ENCODE measurements around the gene HSD17B13.
"Not testable (repeated sequence)": the region's sequence is repeated elsewhere in the genome, so short reads cannot be mapped to it uniquely, and the experiment has no call there.

The HSD17B13 gene

DNA sequence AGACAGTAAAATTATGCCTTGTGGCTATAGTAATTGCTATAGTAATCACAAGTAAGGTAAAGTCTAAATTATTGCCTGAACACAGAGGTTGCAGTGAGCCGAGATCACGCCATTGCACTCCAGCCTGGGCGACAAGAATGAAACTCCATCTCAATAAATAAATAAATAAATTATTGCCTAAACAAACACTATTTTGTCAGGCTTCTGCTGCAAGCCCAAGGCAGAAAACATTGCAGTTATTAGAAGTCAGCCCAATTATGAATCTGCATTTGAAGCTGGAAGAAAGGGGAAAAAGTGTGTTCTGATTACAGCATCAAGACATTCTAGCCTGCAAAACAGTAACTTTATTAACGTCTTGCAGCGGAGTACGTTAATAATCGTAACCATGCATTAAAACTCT is 17.1 kb downstream of the HSD17B13 start:
- intact Hi-C loops (cut with DNase I; ENCODE audit: low total_unique reads) = no loop called here
- peaks cover 0 to 23% (median 4%) of the 10 kb centered on the region in 4 donors for H3K4me1 ChIP-seq
- no peak for DNase-seq
- H3K4me3 ChIP-seq = no peak overlapping the region
- no peak overlapping the region for H3K27ac ChIP-seq
- TF ChIP-seq, protein P1, sequence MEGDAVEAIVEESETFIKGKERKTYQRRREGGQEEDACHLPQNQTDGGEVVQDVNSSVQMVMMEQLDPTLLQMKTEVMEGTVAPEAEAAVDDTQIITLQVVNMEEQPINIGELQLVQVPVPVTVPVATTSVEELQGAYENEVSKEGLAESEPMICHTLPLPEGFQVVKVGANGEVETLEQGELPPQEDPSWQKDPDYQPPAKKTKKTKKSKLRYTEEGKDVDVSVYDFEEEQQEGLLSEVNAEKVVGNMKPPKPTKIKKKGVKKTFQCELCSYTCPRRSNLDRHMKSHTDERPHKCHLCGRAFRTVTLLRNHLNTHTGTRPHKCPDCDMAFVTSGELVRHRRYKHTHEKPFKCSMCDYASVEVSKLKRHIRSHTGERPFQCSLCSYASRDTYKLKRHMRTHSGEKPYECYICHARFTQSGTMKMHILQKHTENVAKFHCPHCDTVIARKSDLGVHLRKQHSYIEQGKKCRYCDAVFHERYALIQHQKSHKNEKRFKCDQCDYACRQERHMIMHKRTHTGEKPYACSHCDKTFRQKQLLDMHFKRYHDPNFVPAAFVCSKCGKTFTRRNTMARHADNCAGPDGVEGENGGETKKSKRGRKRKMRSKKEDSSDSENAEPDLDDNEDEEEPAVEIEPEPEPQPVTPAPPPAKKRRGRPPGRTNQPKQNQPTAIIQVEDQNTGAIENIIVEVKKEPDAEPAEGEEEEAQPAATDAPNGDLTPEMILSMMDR (IDR thresholded peaks at IDR 0.05) = no peak
- no peaks in the 10 kb centered on the region for H3K27me3 ChIP-seq
- H3K36me3 ChIP-seq = no peaks in the 10 kb centered on the region
- no peaks in the 10 kb centered on the region for H3K9me3 ChIP-seq

DNA sequence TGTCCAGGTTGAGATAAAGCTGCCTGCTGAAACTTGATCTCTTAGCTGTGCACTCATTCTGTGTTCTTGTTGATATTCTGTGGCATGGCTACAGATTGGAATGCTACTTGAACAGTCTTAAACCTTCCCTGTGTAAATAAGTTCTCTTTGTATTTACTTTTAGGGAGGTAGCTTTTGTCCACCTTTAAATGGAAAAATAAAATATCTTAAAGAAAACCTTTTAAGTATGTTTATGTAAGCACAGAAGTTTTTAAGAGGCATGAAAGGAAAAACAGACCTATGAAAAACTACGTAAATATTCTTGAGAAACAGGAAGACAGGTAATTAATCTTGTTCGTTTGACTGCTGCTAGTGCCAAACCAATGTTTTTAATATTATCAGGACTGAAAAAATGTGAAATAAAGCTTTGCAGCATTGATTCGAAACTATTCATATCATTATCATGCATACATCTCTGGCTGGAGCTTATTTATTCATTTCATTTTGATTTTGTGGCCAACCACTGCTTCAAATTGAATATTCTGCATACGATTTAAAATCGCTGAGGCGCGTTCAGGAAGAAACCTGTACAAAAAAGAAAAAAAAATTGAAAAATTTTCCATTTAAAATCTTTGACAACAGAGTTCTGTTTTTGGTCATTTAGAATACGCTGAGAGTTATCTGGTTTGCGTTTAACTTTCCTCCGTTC is 17.8 kb downstream of the HSD17B13 start:
- Histone ChIP-seq H3K9me3 (no peaks in the 10 kb centered on the region), H3K4me1 (peaks cover 0 to 22% (median 4%) of the 10 kb centered on the region in 4 donors), H3K4me3 (no peak overlapping the region), H3K27ac (no peak overlapping the region), H3K27me3 (no peaks in the 10 kb centered on the region), H3K36me3 (no peaks in the 10 kb centered on the region)
- intact Hi-C loops (cut with DNase I; ENCODE audit: low total_unique reads) = no loop called here
- TF ChIP-seq, protein P1 (IDR thresholded peaks at IDR 0.05) = no peak
- DNase-seq = no peak

DNA sequence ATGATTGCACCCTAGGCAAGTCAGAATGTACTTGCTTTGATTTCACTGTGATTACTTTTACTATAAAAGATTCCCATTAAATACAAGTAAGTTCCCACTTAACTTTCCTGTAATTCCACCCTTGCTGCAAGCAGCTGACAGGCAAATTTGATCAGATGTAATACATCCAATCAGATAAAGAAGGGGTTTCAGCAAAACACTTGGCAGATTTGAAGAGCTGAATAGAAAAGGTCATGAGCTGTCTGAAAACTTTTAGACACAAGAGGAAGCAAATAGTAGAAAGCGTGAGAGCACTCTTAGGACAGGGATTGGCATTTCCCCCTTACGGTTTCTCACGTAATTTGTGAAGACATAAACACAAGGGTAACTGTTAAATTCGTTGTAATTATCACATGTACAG is 22.8 kb downstream of the HSD17B13 start:
- no peak overlapping the region for H3K27ac ChIP-seq
- no peaks in the 10 kb centered on the region for H3K27me3 ChIP-seq
- intact Hi-C loops (cut with DNase I; ENCODE audit: low total_unique reads) = no loop called here
- no peaks in the 10 kb centered on the region for H3K36me3 ChIP-seq
- TF ChIP-seq, protein P1 (IDR thresholded peaks at IDR 0.05) = no peak
- no peak for DNase-seq
- no peak overlapping the region for H3K4me3 ChIP-seq
- H3K9me3 ChIP-seq = no peaks in the 10 kb centered on the region
- peaks cover 0 to 3% (median 2%) of the 10 kb centered on the region in 4 donors for H3K4me1 ChIP-seq

DNA sequence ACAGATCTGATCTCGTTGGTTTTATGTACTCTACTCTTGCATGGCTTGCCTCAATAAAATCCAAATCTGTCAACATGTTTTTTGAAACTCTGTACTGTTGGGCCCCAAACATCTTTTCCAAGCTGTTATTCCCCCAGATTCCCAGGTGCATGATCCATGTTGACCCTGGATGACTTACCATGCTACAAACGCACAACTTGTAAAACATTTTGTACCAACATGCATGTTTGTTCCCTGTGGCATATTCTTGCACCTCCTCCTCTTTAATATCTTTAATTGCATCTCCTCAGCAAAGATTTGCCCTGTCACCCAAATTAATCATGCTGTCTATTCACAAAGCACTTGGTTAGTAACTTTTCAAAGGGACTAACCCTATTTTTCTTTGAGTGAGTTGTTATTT is 24.3 kb downstream of the HSD17B13 start:
- intact Hi-C loops (cut with DNase I; ENCODE audit: low total_unique reads) = no loop called here
- TF ChIP-seq, protein P1 (IDR thresholded peaks at IDR 0.05) = no peak
- no peaks in the 10 kb centered on the region for H3K4me1 ChIP-seq
- no peaks in the 10 kb centered on the region for H3K36me3 ChIP-seq
- H3K9me3 ChIP-seq = peaks cover 0 to 5% (median 0%) of the 10 kb centered on the region in 3 donors
- H3K27me3 ChIP-seq = no peaks in the 10 kb centered on the region
- H3K27ac ChIP-seq = no peak overlapping the region
- no peak overlapping the region for H3K4me3 ChIP-seq
- no peak for DNase-seq

DNA sequence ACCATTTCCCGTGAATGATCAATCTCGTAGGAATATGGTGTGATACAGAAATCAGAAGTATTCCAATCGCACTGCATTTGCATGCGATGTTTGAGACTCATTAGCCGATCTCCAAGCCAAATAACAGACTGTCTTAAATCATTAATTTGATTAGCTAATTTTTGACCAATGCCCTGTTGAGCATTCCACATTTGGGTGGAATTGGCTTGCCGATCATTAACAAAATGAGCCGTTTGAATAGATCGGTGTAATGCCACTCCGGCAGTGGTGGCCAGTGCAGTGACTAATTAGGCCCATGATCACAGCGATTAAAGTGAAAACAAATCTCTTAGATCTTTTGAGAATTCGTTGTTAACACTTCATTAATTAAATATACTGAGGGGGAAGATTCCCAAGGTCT is 27.8 kb downstream of the HSD17B13 start:
- H3K4me3 ChIP-seq; H3K27me3 ChIP-seq; H3K36me3 ChIP-seq; intact Hi-C loops (cut with DNase I; ENCODE audit: low total_unique reads); H3K27ac ChIP-seq; H3K4me1 ChIP-seq; DNase-seq: not testable (repeated sequence)
- H3K9me3 ChIP-seq = peaks cover 0 to 10% (median 0%) of the 10 kb centered on the region in 3 donors

DNA sequence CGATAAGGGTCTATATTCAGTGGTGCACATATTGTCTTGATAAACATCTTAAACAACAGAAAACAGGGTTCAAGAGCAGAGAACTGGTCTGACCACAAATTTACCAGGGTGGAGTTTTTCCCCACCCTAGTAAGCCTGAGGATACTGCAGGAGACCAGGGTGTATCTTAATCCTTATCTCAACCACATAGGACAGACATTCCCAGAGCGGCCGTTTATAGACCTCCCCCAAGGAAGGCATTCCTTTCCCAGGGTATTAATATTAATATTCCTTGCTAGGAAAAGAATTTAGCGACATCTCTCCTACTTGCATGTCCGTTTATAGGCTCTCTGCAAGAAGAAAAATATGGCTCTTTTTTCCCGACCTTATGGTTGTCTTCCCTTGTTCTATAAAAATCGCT is 28.8 kb downstream of the HSD17B13 start:
- H3K4me3 ChIP-seq; H3K4me1 ChIP-seq; H3K36me3 ChIP-seq; DNase-seq; intact Hi-C loops (cut with DNase I; ENCODE audit: low total_unique reads); H3K27me3 ChIP-seq; H3K27ac ChIP-seq: not testable (repeated sequence)
- H3K9me3 ChIP-seq = peaks cover 0 to 10% (median 0%) of the 10 kb centered on the region in 3 donors

DNA sequence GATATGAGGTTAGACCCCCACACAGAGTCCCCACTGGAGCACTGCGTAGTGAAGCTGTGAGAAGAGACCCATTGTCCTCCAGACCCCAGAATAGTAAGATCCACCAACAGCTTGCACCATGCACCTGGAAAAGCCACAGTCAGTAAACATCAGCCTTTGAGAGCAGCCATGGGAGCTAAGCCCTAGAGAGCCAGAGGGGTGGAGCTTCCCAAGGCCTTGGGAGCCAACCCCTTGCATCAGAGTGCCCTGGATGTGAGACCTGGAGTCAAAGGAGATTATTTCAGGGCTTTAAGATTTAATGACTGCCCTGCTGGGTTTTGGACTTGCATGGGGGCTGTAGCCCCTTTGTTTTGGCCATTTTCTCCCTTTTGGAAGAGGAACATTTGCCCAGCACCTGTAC is 35.7 kb downstream of the HSD17B13 start:
- TF ChIP-seq, protein P1 (IDR thresholded peaks at IDR 0.05) = no peak
- intact Hi-C loops (cut with DNase I; ENCODE audit: low total_unique reads) = no loop called here
- Histone ChIP-seq H3K36me3 (no peaks in the 10 kb centered on the region), H3K27me3 (no peaks in the 10 kb centered on the region), H3K9me3 (peaks cover 0 to 21% (median 8%) of the 10 kb centered on the region in 3 donors), H3K4me3 (no peak overlapping the region), H3K27ac (no peak overlapping the region), H3K4me1 (no peaks in the 10 kb centered on the region)
- no peak for DNase-seq

DNA sequence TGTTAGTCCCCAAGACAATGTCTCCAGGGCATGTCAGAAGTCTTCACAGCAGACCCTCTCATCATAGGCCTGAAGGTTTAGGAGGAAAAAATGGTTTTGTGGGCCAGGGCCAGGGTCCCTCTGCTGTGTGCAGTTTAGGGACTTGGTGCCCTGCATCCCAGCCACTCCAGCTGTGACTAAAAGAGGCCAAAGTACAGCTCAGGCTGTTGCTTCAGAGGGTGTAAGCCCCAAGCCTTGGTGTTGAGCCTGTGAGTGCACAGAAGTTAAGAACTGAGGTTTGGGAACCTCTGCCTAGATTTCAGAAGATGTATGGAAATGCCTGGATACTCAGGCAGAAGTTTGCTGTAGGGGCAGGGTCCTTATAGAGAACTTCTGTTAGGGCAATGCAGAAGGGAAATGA is 38.4 kb downstream of the HSD17B13 start:
- DNase-seq; H3K4me1 ChIP-seq; intact Hi-C loops (cut with DNase I; ENCODE audit: low total_unique reads); H3K4me3 ChIP-seq; H3K27me3 ChIP-seq; H3K36me3 ChIP-seq; H3K27ac ChIP-seq: not testable (repeated sequence)
- peaks cover 0 to 21% (median 8%) of the 10 kb centered on the region in 3 donors for H3K9me3 ChIP-seq
